SK-N-SH (cell line): Measurements from ENCODE around the gene LYRM4. TPM values are rescaled to one million over a fixed set of nuclear protein-coding genes. Genes with fewer than 3 reads are reported as not detected.

ENCODE experiments used
- CTCF ChIA-PET: fragments of 300-600, 350-600 bp; formaldehyde crosslinking; extraction: SDS; loops from one replicate; lab custom pipeline; 2021; lab: Yijun Ruan, JAX
- POLR2A ChIA-PET: fragments of 350-600 bp; sonication (Branson Sonifier 250); formaldehyde crosslinking; extraction: SDS; loops from one replicate; lab custom pipeline; 2020; ENCODE audit warnings: antibody characterized with exemption, inconsistent platforms; lab: Yijun Ruan, JAX
- DNase-seq: peaks from one replicate; pipeline ENCODE4 v3.0.0; 2012
- H2AFZ ChIP-seq: fragments of 200-600 bp; sonication (generic); 2 replicates; pipeline ENCODE4 v1.8.1; 2016; ENCODE audit warnings: antibody characterized with exemption, mild to moderate bottlenecking, low read depth
- H3F3A ChIP-seq: fragments of 200-600 bp; sonication (generic); replicated peaks from 2 replicates; pipeline ENCODE3; 2016; ENCODE audit warnings: antibody characterized with exemption, mild to moderate bottlenecking; ENCODE audit not compliant: insufficient read depth
- H3K27ac ChIP-seq, 2 experiments: fragments of 200-500 bp in 1 of 2; fragments of 200-600 bp in 1 of 2; sonication (Bioruptor generic) in 1 of 2; sonication (generic), shearing (Covaris generic) in 1 of 2; 2 replicates each; pipeline versions ENCODE4 v1.5.1 to v1.6.1; 2014 to 2016; ENCODE audit warnings: low read depth in 2 of 2, inconsistent platforms in 1 of 2, low read length in 1 of 2, mild to moderate bottlenecking in 1 of 2, mixed read lengths in 1 of 2
- H3K27me3 ChIP-seq: fragments of 200-600 bp; sonication (generic), shearing (Covaris generic); 2 replicates; pipeline ENCODE4 v1.6.1; 2016; ENCODE audit warnings: mixed run types; ENCODE audit not compliant: insufficient read depth
- H3K36me3 ChIP-seq, 2 experiments: fragments of 200-500 bp in 1 of 2; fragments of 200-600 bp in 1 of 2; sonication (Bioruptor generic) in 1 of 2; sonication (generic) in 1 of 2; replicated peaks in 1 of 2; 2 replicates each; pipeline versions ENCODE3 to v1.5.1; 2014 to 2016; ENCODE audit warnings: low read length in 1 of 2, mild to moderate bottlenecking in 1 of 2; ENCODE audit not compliant: insufficient read depth in 2 of 2, control insufficient read depth in 1 of 2
- H3K4me1 ChIP-seq, 2 experiments: fragments of 200-500 bp in 1 of 2; fragments of 200-600 bp in 1 of 2; sonication (Bioruptor generic) in 1 of 2; sonication (generic), shearing (Covaris generic) in 1 of 2; 2 replicates each; pipeline versions ENCODE4 v1.5.1 to v1.6.1; 2014 to 2016; ENCODE audit warnings: low read depth in 1 of 2, low read length in 1 of 2, mixed run types in 1 of 2; ENCODE audit not compliant: insufficient read depth in 2 of 2, control insufficient read depth in 1 of 2
- H3K4me2 ChIP-seq: fragments of 200-600 bp; sonication (generic), shearing (Covaris generic); 2 replicates; pipeline ENCODE4 v1.6.1; 2017; ENCODE audit warnings: mixed run types
- H3K4me3 ChIP-seq, 2 experiments: fragments of 200-500 bp in 1 of 2; fragments of 200-600 bp in 1 of 2; sonication (Bioruptor generic) in 1 of 2; sonication (generic), shearing (Covaris generic) in 1 of 2; 2 replicates each; pipeline versions ENCODE4 v1.5.1 to v1.8.1; 2014 to 2016; ENCODE audit warnings: low read depth in 2 of 2, inconsistent platforms in 1 of 2, low read length in 1 of 2, mild to moderate bottlenecking in 1 of 2, mixed read lengths in 1 of 2, moderate library complexity in 1 of 2
- H3K79me2 ChIP-seq: fragments of 200-600 bp; sonication (generic); 2 replicates; pipeline ENCODE4 v1.8.1; 2017; ENCODE audit warnings: mild to moderate bottlenecking; ENCODE audit not compliant: insufficient read depth
- H3K9ac ChIP-seq: fragments of 200-600 bp; sonication (generic); 2 replicates; pipeline ENCODE4 v1.6.1; 2017; ENCODE audit warnings: mixed run types
- H3K9me2 ChIP-seq: fragments of 200-600 bp; sonication (generic); 2 replicates; pipeline ENCODE4 v1.6.1; 2017; ENCODE audit warnings: mixed run types
- H3K9me3 ChIP-seq: fragments of 200-600 bp; sonication (generic); 2 replicates; pipeline ENCODE4 v1.6.1; 2017; ENCODE audit warnings: mixed run types, mild to moderate bottlenecking, moderate library complexity
- H4K20me1 ChIP-seq: fragments of 200-600 bp; sonication (generic); 2 replicates; pipeline ENCODE4 v1.6.1; 2017; ENCODE audit warnings: mild to moderate bottlenecking, mixed run types; ENCODE audit not compliant: insufficient read depth
- EP300 ChIP-seq, 2 experiments: IDR thresholded peaks; 2 replicates each; pipeline versions ENCODE4 v1.4.0 to v1.6.1; 2012; ENCODE audit warnings: borderline replicate concordance in 1 of 2, low read depth in 1 of 2, low read length in 1 of 2
- EZH2phosphoT487 ChIP-seq: fragments of 200-600 bp; sonication (generic); IDR thresholded peaks from 2 replicates; pipeline ENCODE4 v1.6.1; 2017; ENCODE audit warnings: low read depth, mixed run types, mild to moderate bottlenecking, antibody characterized with exemption, moderate library complexity, borderline replicate concordance
- FOSL2 ChIP-seq: IDR thresholded peaks from 2 replicates; pipeline ENCODE4 v1.4.0; 2012; ENCODE audit warnings: low read depth, mild to moderate bottlenecking, moderate library complexity, borderline replicate concordance
- FOXM1 ChIP-seq: IDR thresholded peaks from 2 replicates; pipeline ENCODE4 v1.4.0; 2012; ENCODE audit warnings: low read depth, mild to moderate bottlenecking
- GABPA ChIP-seq: IDR thresholded peaks from 2 replicates; pipeline ENCODE4 v1.4.0; 2012; ENCODE audit warnings: low read depth, mild to moderate bottlenecking
- GATA2 ChIP-seq: sonication (generic); formaldehyde crosslinking; IDR thresholded peaks from 2 replicates; pipeline ENCODE4 v1.5.0; 2020; ENCODE audit warnings: mild to moderate bottlenecking, missing genetic modification reagents
- MEF2A ChIP-seq: IDR thresholded peaks from 2 replicates; pipeline ENCODE4 v1.4.0; 2012; ENCODE audit warnings: low read depth, borderline replicate concordance
- MXI1 ChIP-seq: IDR thresholded peaks from 2 replicates; pipeline ENCODE4 v1.6.1; 2012; ENCODE audit warnings: mild to moderate bottlenecking, low read depth, low read length, improper control_type of control experiment
- NFIC ChIP-seq: IDR thresholded peaks from 2 replicates; pipeline ENCODE4 v1.4.0; 2012; ENCODE audit warnings: borderline replicate concordance
- NRF1 ChIP-seq: IDR thresholded peaks from 2 replicates; pipeline ENCODE4 v1.6.1; 2012; ENCODE audit warnings: low read depth, mild to moderate bottlenecking, low read length
- RAD21 ChIP-seq: IDR thresholded peaks from 2 replicates; pipeline ENCODE4 v1.6.1; 2012; ENCODE audit warnings: mild to moderate bottlenecking, low read length
- RCOR1 ChIP-seq: fragments of 150-350 bp; IDR thresholded peaks from 2 replicates; pipeline ENCODE4 v1.6.1; 2017; ENCODE audit warnings: antibody characterized with exemption, low read length
- RFX5 ChIP-seq: IDR thresholded peaks from 2 replicates; pipeline ENCODE4 v1.6.1; 2012; ENCODE audit warnings: mild to moderate bottlenecking, improper control_type of control experiment, low read length
- SMC3 ChIP-seq: IDR thresholded peaks from 2 replicates; pipeline ENCODE4 v1.6.1; 2012; ENCODE audit warnings: low read depth, low read length, improper control_type of control experiment
- TAF1 ChIP-seq: IDR thresholded peaks from 2 replicates; pipeline ENCODE4 v1.6.1; 2012; ENCODE audit warnings: low read depth, mild to moderate bottlenecking, low read length, moderate library complexity, borderline replicate concordance
- TEAD4 ChIP-seq: IDR thresholded peaks from 2 replicates; pipeline ENCODE4 v1.4.0; 2012; ENCODE audit warnings: mild to moderate bottlenecking, borderline replicate concordance; ENCODE audit not compliant: insufficient read depth
- USF1 ChIP-seq: IDR thresholded peaks from 2 replicates; pipeline ENCODE4 v1.4.0; 2012; ENCODE audit warnings: low read depth, borderline replicate concordance
- USF2 ChIP-seq: fragments of 150-350 bp; IDR thresholded peaks from 2 replicates; pipeline ENCODE4 v1.6.1; 2017; ENCODE audit warnings: antibody characterized with exemption, low read length, low read depth, borderline replicate concordance
- YY1 ChIP-seq: IDR thresholded peaks from 2 replicates; pipeline ENCODE4 v1.4.0; 2012; ENCODE audit warnings: low read depth, mild to moderate bottlenecking
- ZBTB33 ChIP-seq: IDR thresholded peaks from 2 replicates; pipeline ENCODE4 v1.4.0; 2012; ENCODE audit warnings: low read depth, borderline replicate concordance
- WGBS: methylation state at CpG from one replicate; pipeline ENCODE4 v1.1.6; 2017; ENCODE audit warnings: low lambda C conversion rate; 5-methylcytosine and 5-hydroxymethylcytosine counted together
- polyA plus RNA-seq, 3 experiments: library from polyadenylated mRNA; depleted of rRNA; stranded (reverse); fragments of >200 nt; gene quantifications; 2 replicates each; pipeline ENCODE4 v1.2.3, GENCODE V29; 2012
- TF ChIP-seq, protein P1 (sequence below): IDR thresholded peaks from 2 replicates; pipeline ENCODE4 v1.6.1; 2012; ENCODE audit warnings: mild to moderate bottlenecking, low read depth, low read length, moderate library complexity

Gene LYRM4
- polyA plus RNA-seq, 1 of the 3 experiments (the other 2 are of a cell fraction) = 37.2 TPM

- POLR2A ChIA-PET = no interaction called here
- no peak for TF ChIP-seq FOXM1
- TF ChIP-seq ZBTB33 = no peak
- no peak for TF ChIP-seq EP300 (IDR thresholded peaks at IDR 0.05; ENCODE audit: borderline replicate concordance in 1 of 2, low read depth in 1 of 2, low read length in 1 of 2)
- no peak for TF ChIP-seq TEAD4
- no peak for TF ChIP-seq NRF1
- TF ChIP-seq MXI1 = no peak
- no peak for TF ChIP-seq EZH2phosphoT487
- no peak for TF ChIP-seq GABPA
- TF ChIP-seq SMC3 = no peak
- no peak for TF ChIP-seq MEF2A
These were observed 193.4 kb downstream of the LYRM4 start for GRCh38 chr6:5067305-5067704.

DNA sequence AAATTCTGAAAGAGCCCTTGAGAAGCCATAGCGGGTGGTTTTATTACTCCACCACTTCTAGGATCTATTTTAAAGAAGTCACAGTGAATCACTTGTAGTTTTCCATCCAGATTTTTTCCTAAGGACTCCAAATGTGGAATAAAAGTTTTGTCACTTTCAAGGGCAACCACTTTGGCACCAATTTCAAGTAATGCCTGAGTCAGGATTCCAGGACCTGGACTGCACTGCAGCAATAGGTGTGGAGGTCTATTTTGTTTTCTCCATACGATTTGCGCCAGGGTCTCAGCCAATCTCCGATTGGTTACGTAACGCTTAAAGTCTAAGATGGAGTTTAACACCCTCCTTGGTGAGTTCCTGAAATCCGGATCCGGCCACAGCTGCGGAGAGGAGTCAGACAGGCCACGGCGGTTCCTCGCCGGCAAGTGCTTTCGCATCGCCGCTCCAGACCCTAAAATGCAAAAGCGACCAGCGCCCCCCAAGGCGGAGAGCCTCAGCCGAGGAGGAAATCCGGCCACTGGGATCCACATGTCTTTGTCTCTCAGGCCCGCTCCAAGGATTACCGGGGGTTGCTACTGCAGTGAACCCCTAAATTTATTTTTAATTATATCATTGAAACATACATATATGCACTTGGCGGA, 194.2 kb downstream of the LYRM4 start:
- POLR2A ChIA-PET = no interaction called here
- CTCF ChIA-PET = no interaction called here
- H3K9me3 ChIP-seq = no peaks in the 10 kb centered on the region
- no peaks in the 10 kb centered on the region for H3K79me2 ChIP-seq
- H3K36me3 ChIP-seq = no peaks in the 10 kb centered on the region
- H4K20me1 ChIP-seq = no peaks in the 10 kb centered on the region
- no peaks in the 10 kb centered on the region for H3K9me2 ChIP-seq
- H3K4me3 ChIP-seq = no peak overlapping the region
- H3K27ac ChIP-seq = no peak overlapping the region
- H3K9ac ChIP-seq = no peak overlapping the region
- H3F3A ChIP-seq = no peaks in the 10 kb centered on the region
- no peak overlapping the region for H3K4me2 ChIP-seq
- H3K4me1 ChIP-seq = no peaks in the 10 kb centered on the region
- no peak overlapping the region for H2AFZ ChIP-seq
- no peak for DNase-seq
- 82% methylated on average over 16 of the region's 24 CpGs for WGBS
- no peaks in the 10 kb centered on the region for H3K27me3 ChIP-seq
- TF ChIP-seq NRF1 (no peak), USF1 (no peak), SMC3 (no peak), YY1 (no peak), RFX5 (no peak), GATA2 (no peak), FOSL2 (no peak), NFIC (no peak), RCOR1 (no peak), RAD21 (no peak), TAF1 (no peak), USF2 (no peak), MEF2A (no peak)
- TF ChIP-seq, protein P1, sequence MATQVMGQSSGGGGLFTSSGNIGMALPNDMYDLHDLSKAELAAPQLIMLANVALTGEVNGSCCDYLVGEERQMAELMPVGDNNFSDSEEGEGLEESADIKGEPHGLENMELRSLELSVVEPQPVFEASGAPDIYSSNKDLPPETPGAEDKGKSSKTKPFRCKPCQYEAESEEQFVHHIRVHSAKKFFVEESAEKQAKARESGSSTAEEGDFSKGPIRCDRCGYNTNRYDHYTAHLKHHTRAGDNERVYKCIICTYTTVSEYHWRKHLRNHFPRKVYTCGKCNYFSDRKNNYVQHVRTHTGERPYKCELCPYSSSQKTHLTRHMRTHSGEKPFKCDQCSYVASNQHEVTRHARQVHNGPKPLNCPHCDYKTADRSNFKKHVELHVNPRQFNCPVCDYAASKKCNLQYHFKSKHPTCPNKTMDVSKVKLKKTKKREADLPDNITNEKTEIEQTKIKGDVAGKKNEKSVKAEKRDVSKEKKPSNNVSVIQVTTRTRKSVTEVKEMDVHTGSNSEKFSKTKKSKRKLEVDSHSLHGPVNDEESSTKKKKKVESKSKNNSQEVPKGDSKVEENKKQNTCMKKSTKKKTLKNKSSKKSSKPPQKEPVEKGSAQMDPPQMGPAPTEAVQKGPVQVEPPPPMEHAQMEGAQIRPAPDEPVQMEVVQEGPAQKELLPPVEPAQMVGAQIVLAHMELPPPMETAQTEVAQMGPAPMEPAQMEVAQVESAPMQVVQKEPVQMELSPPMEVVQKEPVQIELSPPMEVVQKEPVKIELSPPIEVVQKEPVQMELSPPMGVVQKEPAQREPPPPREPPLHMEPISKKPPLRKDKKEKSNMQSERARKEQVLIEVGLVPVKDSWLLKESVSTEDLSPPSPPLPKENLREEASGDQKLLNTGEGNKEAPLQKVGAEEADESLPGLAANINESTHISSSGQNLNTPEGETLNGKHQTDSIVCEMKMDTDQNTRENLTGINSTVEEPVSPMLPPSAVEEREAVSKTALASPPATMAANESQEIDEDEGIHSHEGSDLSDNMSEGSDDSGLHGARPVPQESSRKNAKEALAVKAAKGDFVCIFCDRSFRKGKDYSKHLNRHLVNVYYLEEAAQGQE = no peak

More at GRCh38 chr6:5067305-5067704, 193.4 kb downstream of the LYRM4 start:
- Histone ChIP-seq H4K20me1 (no peaks in the 10 kb centered on the region), H3K79me2 (no peaks in the 10 kb centered on the region), H3K9ac (no peak overlapping the region), H3K4me1 (no peaks in the 10 kb centered on the region), H3K4me2 (no peak overlapping the region), H3K4me3 (no peak overlapping the region), H3K36me3 (no peaks in the 10 kb centered on the region), H3K27me3 (no peaks in the 10 kb centered on the region), H3K27ac (no peak overlapping the region), H3F3A (no peaks in the 10 kb centered on the region), H2AFZ (no peak overlapping the region), H3K9me3 (no peaks in the 10 kb centered on the region), H3K9me2 (no peaks in the 10 kb centered on the region)
- DNase-seq = no peak
- 98% methylated on average over 3 of the region's 3 CpGs for WGBS
- CTCF ChIA-PET = no interaction called here
